IMR-90 (cell line): ENCODE measurements around the gene SPRR4. TPM values are rescaled to one million over a fixed set of nuclear protein-coding genes. Genes with fewer than 3 reads are reported as not detected.

Experiments
- ATAC-seq: fragments of 200-7000 bp; cut with Tn5 transposase; 2 replicates; pipeline ENCODE4 v1.9.1; 2020; ENCODE audit warnings: low read depth, mild to moderate bottlenecking, moderate library complexity
- BruUV-seq: library from RNA; stranded (reverse); fragments of 400-500 nt; replicated peaks from 2 replicates; lab custom pipeline; 2021; lab: Mats Ljungman, UMichigan
- CTCF ChIA-PET: fragments of 300-600 bp; formaldehyde crosslinking; extraction: SDS; loops from one replicate; lab custom pipeline; 2021; ENCODE audit warnings: antibody characterized with exemption; lab: Yijun Ruan, JAX
- POLR2A ChIA-PET: fragments of 300-600 bp; sonication (Branson Sonifier 250); formaldehyde crosslinking; loops from one replicate; lab custom pipeline; 2022; ENCODE audit warnings: antibody characterized with exemption; ENCODE audit not compliant: unreplicated experiment; lab: Charles Lee
- DNase-seq: peaks from one replicate; pipeline ENCODE4 v3.0.0; 2013
- H2AFZ ChIP-seq: replicated peaks from 2 replicates; pipeline ENCODE3; 2013; ENCODE audit warnings: low read length, mild to moderate bottlenecking; ENCODE audit not compliant: poor library complexity
- H2AK5ac ChIP-seq: 2 replicates; pipeline ENCODE4 v1.6.1; 2013; ENCODE audit warnings: low read depth, low read length, inconsistent platforms
- H2AK9ac ChIP-seq: replicated peaks from 2 replicates; pipeline ENCODE3; 2013; ENCODE audit warnings: mild to moderate bottlenecking, low read depth, low read length, moderate library complexity; ENCODE audit not compliant: poor library complexity
- H2BK120ac ChIP-seq: 2 replicates; pipeline ENCODE4 v1.6.1; 2013; ENCODE audit warnings: low read depth, low read length, inconsistent platforms
- H2BK15ac ChIP-seq: 3 replicates; pipeline ENCODE4 v1.6.1; 2013; ENCODE audit warnings: low read depth, low read length, inconsistent platforms
- H2BK20ac ChIP-seq: 2 replicates; pipeline ENCODE4 v1.6.1; 2013; ENCODE audit warnings: low read depth, mild to moderate bottlenecking, inconsistent platforms, low read length, moderate library complexity
- H2BK5ac ChIP-seq: 2 replicates; pipeline ENCODE4 v1.6.1; 2013; ENCODE audit warnings: mild to moderate bottlenecking, low read depth, low read length, inconsistent platforms; ENCODE audit not compliant: poor library complexity, severe bottlenecking
- H3K14ac ChIP-seq: replicated peaks from 2 replicates; pipeline ENCODE4 v1.6.1; 2013; ENCODE audit warnings: low read depth, low read length, inconsistent platforms
- H3K18ac ChIP-seq: 2 replicates; pipeline ENCODE4 v1.6.1; 2013; ENCODE audit warnings: low read depth, low read length, control low read depth
- H3K23ac ChIP-seq: 2 replicates; pipeline ENCODE4 v1.6.1; 2013; ENCODE audit warnings: low read depth, low read length, inconsistent platforms
- H3K27ac ChIP-seq: 2 replicates; pipeline ENCODE4 v1.5.1; 2013; ENCODE audit warnings: mild to moderate bottlenecking, control low read depth, low read length; ENCODE audit not compliant: insufficient read depth
- H3K27me3 ChIP-seq: 2 replicates; pipeline ENCODE4 v1.6.1; 2013; ENCODE audit warnings: low read length; ENCODE audit not compliant: control insufficient read depth, insufficient read depth
- H3K36me3 ChIP-seq: 2 replicates; pipeline ENCODE4 v1.6.1; 2013; ENCODE audit warnings: low read length, mixed read lengths; ENCODE audit not compliant: control insufficient read depth, insufficient read depth
- H3K4ac ChIP-seq: 2 replicates; pipeline ENCODE4 v1.6.1; 2013; ENCODE audit warnings: low read depth, low read length, inconsistent platforms
- H3K4me1 ChIP-seq: 2 replicates; pipeline ENCODE4 v1.6.1; 2013; ENCODE audit warnings: low read length, mixed read lengths; ENCODE audit not compliant: control insufficient read depth, insufficient read depth
- H3K4me2 ChIP-seq: 2 replicates; pipeline ENCODE4 v1.6.1; 2013; ENCODE audit warnings: low read depth, mild to moderate bottlenecking, control low read depth, low read length, moderate library complexity
- H3K4me3 ChIP-seq: 2 replicates; pipeline ENCODE4 v1.5.1; 2013; ENCODE audit warnings: low read depth, mild to moderate bottlenecking, control low read depth, low read length, moderate library complexity; ENCODE audit not compliant: insufficient read depth
- H3K56ac ChIP-seq: 2 replicates; pipeline ENCODE4 v1.6.1; 2013; ENCODE audit warnings: low read length, inconsistent platforms; ENCODE audit not compliant: insufficient read depth; ENCODE audit errors: extremely low read depth
- H3K79me1 ChIP-seq, 2 experiments: 2 replicates each; pipeline ENCODE4 v1.6.1; 2013; ENCODE audit warnings: low read length in 2 of 2, inconsistent platforms in 1 of 2, low read depth in 1 of 2
- H3K9ac ChIP-seq: 2 replicates; pipeline ENCODE4 v1.6.1; 2013; ENCODE audit warnings: low read depth, low read length, control low read depth
- H3K9me1 ChIP-seq: 2 replicates; pipeline ENCODE4 v1.6.1; 2013; ENCODE audit warnings: low read length, inconsistent platforms; ENCODE audit not compliant: insufficient read depth
- H3K9me3 ChIP-seq: 2 replicates; pipeline ENCODE4 v1.6.1; 2013; ENCODE audit warnings: low read length; ENCODE audit not compliant: control insufficient read depth, insufficient read depth
- H4K20me1 ChIP-seq: 2 replicates; pipeline ENCODE4 v1.6.1; 2013; ENCODE audit warnings: low read length, inconsistent platforms; ENCODE audit not compliant: insufficient read depth
- H4K5ac ChIP-seq: 2 replicates; pipeline ENCODE4 v1.6.1; 2013; ENCODE audit warnings: mild to moderate bottlenecking, low read depth, low read length, control low read depth
- H4K8ac ChIP-seq, 2 experiments: 2 replicates each; pipeline ENCODE4 v1.6.1; 2013; ENCODE audit warnings: low read depth in 2 of 2, low read length in 2 of 2, control low read depth in 1 of 2, inconsistent platforms in 1 of 2
- H4K91ac ChIP-seq: 2 replicates; pipeline ENCODE4 v1.6.1; 2013; ENCODE audit warnings: low read depth, low read length, inconsistent platforms; ENCODE audit not compliant: insufficient read depth
- BHLHE40 ChIP-seq: fragments of 150-350 bp; IDR thresholded peaks from 2 replicates; pipeline ENCODE4 v1.6.1; 2016; ENCODE audit warnings: mild to moderate bottlenecking, low read depth, low read length
- CEBPB ChIP-seq: IDR thresholded peaks from 2 replicates; pipeline ENCODE4 v1.6.1; 2012; ENCODE audit warnings: low read depth, low read length, improper control_type of control experiment
- MAFK ChIP-seq: IDR thresholded peaks from 2 replicates; pipeline ENCODE4 v1.6.1; 2012; ENCODE audit warnings: low read depth, low read length, improper control_type of control experiment
- NFE2L2 ChIP-seq: fragments of 150-350 bp; IDR thresholded peaks from 2 replicates; pipeline ENCODE4 v1.6.1; 2016; ENCODE audit warnings: low read depth, mild to moderate bottlenecking, low read length
- WGBS, 2 experiments: methylation state at CpG; one replicate each; pipeline versions ENCODE4 v1.1.5 to v1.1.7; 2013; ENCODE audit warnings: missing lambda C conversion rate in 2 of 2; ENCODE audit not compliant: insufficient read length in 1 of 2; ENCODE audit errors: extremely low coverage in 2 of 2; 5-methylcytosine and 5-hydroxymethylcytosine counted together
- dilution Hi-C: fragments of 300-500 bp; cut with HindIII; formaldehyde crosslinking; loops from one replicate; pipeline ENCODE4 v1.14.3; 2018; ENCODE audit warnings: low sequenced_read_pairs; ENCODE audit not compliant: unreplicated experiment
- in situ Hi-C: fragments of 300-500 bp; cut with MboI; formaldehyde crosslinking; loops from 3 replicates; pipeline ENCODE4 v1.14.3; 2019; ENCODE audit warnings: low sequenced_read_pairs, inconsistent platforms, mixed read lengths
- intact Hi-C: fragments of 100-400 bp; cut with micrococcal nuclease; formaldehyde crosslinking; loops from 2 replicates; pipeline ENCODE4 v1.10.0; 2022
- polyA plus RNA-seq, 3 experiments: library from polyadenylated mRNA; depleted of rRNA; stranded (reverse); fragments of >200 nt; gene quantifications; 2 replicates each; pipeline ENCODE4 v1.2.3, GENCODE V29; 2012; ENCODE audit warnings: low replicate concordance in 1 of 3
- total RNA-seq: library from RNA; depleted of rRNA; stranded (reverse); fragments of >200 nt; gene quantifications from 2 replicates; pipeline ENCODE4 v1.2.3, GENCODE V29; 2012

The SPRR4 gene
- total and polyA plus RNA-seq, 2 of the 4 experiments (the other 2 are of a cell fraction), result not detected

- H2BK20ac ChIP-seq, result no peak overlapping the region
- no peak overlapping the region for H3K9ac ChIP-seq
- WGBS, 2 experiments, result no CpG with 5 or more reads among the region's 2 CpGs
- H3K9me1 ChIP-seq, result no peaks in the 10 kb centered on the region
- in situ Hi-C loops, result no loop called here
- dilution Hi-C loops, result no loop called here
- H2AFZ ChIP-seq, result no peak overlapping the region
- CTCF ChIA-PET, result no interaction called here
- no peak overlapping the region for H3K27ac ChIP-seq
- no peaks in the 10 kb centered on the region for H3K36me3 ChIP-seq
- no peak overlapping the region for H3K56ac ChIP-seq
- no peak overlapping the region for H2AK9ac ChIP-seq
- H3K79me1 ChIP-seq, result no peaks in the 10 kb centered on the region
- no peak overlapping the region for H3K23ac ChIP-seq
- no peak overlapping the region for H3K14ac ChIP-seq
- no peaks in the 10 kb centered on the region for H4K20me1 ChIP-seq
- DNase-seq, result no peak
- H3K4ac ChIP-seq, result no peak overlapping the region
- no peak overlapping the region for H3K18ac ChIP-seq
- H4K5ac ChIP-seq, result no peak overlapping the region
- H2BK5ac ChIP-seq, result no peak overlapping the region
- no peak overlapping the region for H2BK120ac ChIP-seq
- TF ChIP-seq BHLHE40, result no peak
- no peak for TF ChIP-seq CEBPB
- TF ChIP-seq MAFK, result no peak
- TF ChIP-seq NFE2L2, result no peak
- no peaks in the 10 kb centered on the region for H3K4me1 ChIP-seq
- no peak overlapping the region for H3K4me3 ChIP-seq
- no peak overlapping the region for H2BK15ac ChIP-seq
- H2AK5ac ChIP-seq, result no peak overlapping the region
- no peak overlapping the region for H4K8ac ChIP-seq
- H4K91ac ChIP-seq, result no peak overlapping the region
- H3K4me2 ChIP-seq, result no peak overlapping the region
- BruUV-seq, result no TSS peak
- no peaks in the 10 kb centered on the region for H3K27me3 ChIP-seq
- POLR2A ChIA-PET, result no interaction called here
- H3K9me3 ChIP-seq, result no peaks in the 10 kb centered on the region
- intact Hi-C loops, result no loop called here
- ATAC-seq, result no peak
Measured at GRCh38 chr1:152968248-152968647, 2.2 kb upstream of the SPRR4 start.
